NCI-H2171 (cell line): ENCODE data around the gene KIF16B.
A peak's percentile ranks its signal among the peaks of the same experiment; 100 is the strongest.
"Not testable (repeated sequence)": the region's sequence is repeated elsewhere in the genome, so short reads cannot be mapped to it uniquely, and the experiment has no call there.

Experiments used
- DNase-seq: peaks from one replicate; lab custom pipeline; 2025; lab: John Stamatoyannopoulos, UW

Gene KIF16B

GRCh38 chr20:16474363-16474762 is 98.9 kb downstream of the KIF16B start:
- no peak for DNase-seq

- DNase-seq = no peak
These were observed 101.0 kb downstream of the KIF16B start for GRCh38 chr20:16472045-16472872.

GRCh38 chr20:16469395-16469905 is 103.8 kb downstream of the KIF16B start:
- DNase-seq = no peak

- DNase-seq = no peak
These were observed 110.5 kb downstream of the KIF16B start for GRCh38 chr20:16462711-16463110.

GRCh38 chr20:16459019-16459700 is 114.1 kb downstream of the KIF16B start:
- DNase-seq = no peak

GRCh38 chr20:16457514-16457913 is 115.7 kb downstream of the KIF16B start:
- DNase-seq = no peak

- no peak for DNase-seq
These were observed 117.9 kb downstream of the KIF16B start for GRCh38 chr20:16455324-16455723.

- DNase-seq = no peak
These were observed 121.3 kb downstream of the KIF16B start for GRCh38 chr20:16451982-16452381.

GRCh38 chr20:16451001-16451400 is 122.2 kb downstream of the KIF16B start:
- no peak for DNase-seq

- no peak for DNase-seq
These were observed 126.3 kb downstream of the KIF16B start for GRCh38 chr20:16446991-16447390.

- DNase-seq = no peak
These were observed 127.0 kb downstream of the KIF16B start for GRCh38 chr20:16446246-16446645.

GRCh38 chr20:16445482-16445881 is 127.8 kb downstream of the KIF16B start:
- DNase-seq = no peak

- DNase-seq = no peak
These were observed 129.0 kb downstream of the KIF16B start for GRCh38 chr20:16444057-16444777.

- peak; percentile 55 for DNase-seq
These were observed 131.6 kb downstream of the KIF16B start for GRCh38 chr20:16441546-16442164.

GRCh38 chr20:16440686-16441085 is 132.6 kb downstream of the KIF16B start:
- no peak for DNase-seq

GRCh38 chr20:16439540-16439939 is 133.7 kb downstream of the KIF16B start:
- not testable (repeated sequence) for DNase-seq

- DNase-seq = no peak
These were observed 135.1 kb downstream of the KIF16B start for GRCh38 chr20:16438100-16438499.

- DNase-seq = no peak
These were observed 135.8 kb downstream of the KIF16B start for GRCh38 chr20:16437387-16437996.

- peak; percentile 26 for DNase-seq
These were observed 139.1 kb downstream of the KIF16B start for GRCh38 chr20:16434062-16434664.

- DNase-seq = no peak
These were observed 140.0 kb downstream of the KIF16B start for GRCh38 chr20:16433293-16433580.
